GM18909 (cell line): ENCODE measurements around the gene S100A9.

Source experiments
- ATAC-seq: cut with Tn5 transposase; IDR thresholded peaks from one replicate; pipeline ENCODE4 v1.9.1; 2021; ENCODE audit warnings: mild to moderate bottlenecking; ENCODE audit not compliant: unreplicated experiment, poor library complexity

Gene S100A9

GRCh38 chr1:153359241-153359640 is 1.6 kb downstream of the S100A9 start:
- no peak for ATAC-seq

GRCh38 chr1:153360190-153360589 is 2.5 kb downstream of the S100A9 start:
- no peak for ATAC-seq

GRCh38 chr1:153360592-153361479 is 3.2 kb downstream of the S100A9 start:
- ATAC-seq, result no peak

GRCh38 chr1:153361480-153362109 is 3.9 kb downstream of the S100A9 start:
- no peak for ATAC-seq

- no peak for ATAC-seq
These were observed 4.6 kb downstream of the S100A9 start for GRCh38 chr1:153362187-153362775.

GRCh38 chr1:153363641-153364040 is 6.0 kb downstream of the S100A9 start:
- ATAC-seq, result no peak

- ATAC-seq, result no peak
These were observed 6.5 kb downstream of the S100A9 start for GRCh38 chr1:153364156-153364555.

GRCh38 chr1:153364766-153365666 is 7.4 kb downstream of the S100A9 start:
- ATAC-seq, result no peak

- no peak for ATAC-seq
These were observed 8.0 kb downstream of the S100A9 start for GRCh38 chr1:153365696-153366095.

- ATAC-seq, result no peak
These were observed 8.6 kb downstream of the S100A9 start for GRCh38 chr1:153366261-153366660.

- no peak for ATAC-seq
These were observed 9.4 kb downstream of the S100A9 start for GRCh38 chr1:153367090-153367489.

- no peak for ATAC-seq
These were observed 10.8 kb downstream of the S100A9 start for GRCh38 chr1:153368495-153368894.

- ATAC-seq, result no peak
These were observed 12.5 kb downstream of the S100A9 start for GRCh38 chr1:153370146-153370545.

GRCh38 chr1:153371231-153371630 is 13.6 kb downstream of the S100A9 start:
- ATAC-seq, result no peak

GRCh38 chr1:153372571-153372970 is 14.9 kb downstream of the S100A9 start:
- no peak for ATAC-seq

GRCh38 chr1:153374071-153374470 is 16.4 kb downstream of the S100A9 start:
- no peak for ATAC-seq

- ATAC-seq, result no peak
These were observed 17.9 kb downstream of the S100A9 start, which contains the start of gene S100A12 for GRCh38 chr1:153375511-153375910. S100A12 (minus strand) TSS chr1:153375621; CDS start chr1:153374592, 1,029 bp downstream.

GRCh38 chr1:153379591-153379990 is 21.9 kb downstream of the S100A9 start:
- ATAC-seq, result no peak

GRCh38 chr1:153380711-153381110 is 23.1 kb downstream of the S100A9 start:
- ATAC-seq, result no peak

- no peak for ATAC-seq
These were observed 27.4 kb downstream of the S100A9 start for GRCh38 chr1:153384958-153385580.
